Lung (tissue), 12 donors: Measurements from ENCODE around the gene DTD2. TPM values are rescaled to one million over a fixed set of nuclear protein-coding genes. Genes with fewer than 3 reads are reported as not detected.

Source experiments
- ATAC-seq: fragments of 200-7000 bp; cut with Tn5 transposase; one replicate; pipeline ENCODE4 v1.9.1; 2020; ENCODE audit warnings: moderate number of reproducible peaks; ENCODE audit not compliant: insufficient read depth, low FRiP score
- DNase-seq, 3 donors: peaks; one replicate each; pipeline ENCODE4 v3.0.0-alpha.2; 2013 to 2017
- H3K27ac ChIP-seq, 2 donors: one replicate each; pipeline ENCODE4 v1.5.1; 2013; ENCODE audit warnings: mild to moderate bottlenecking in 2 of 2, moderate library complexity in 2 of 2, control low read depth in 1 of 2, inconsistent platforms in 1 of 2, low read depth in 1 of 2, low read length in 1 of 2
- H3K27me3 ChIP-seq, 3 donors: one replicate each; pipeline ENCODE4 v1.5.1; 2013; ENCODE audit warnings: low read length in 2 of 3; ENCODE audit not compliant: control insufficient read depth in 3 of 3, insufficient read depth in 3 of 3
- H3K36me3 ChIP-seq, 4 donors: one replicate each; pipeline ENCODE4 v1.5.1; 2013; ENCODE audit warnings: low read length in 4 of 4, mild to moderate bottlenecking in 1 of 4, moderate library complexity in 1 of 4; ENCODE audit not compliant: control insufficient read depth in 4 of 4, insufficient read depth in 4 of 4
- H3K4me1 ChIP-seq, 5 donors: one replicate each; pipeline ENCODE4 v1.5.1; 2013; ENCODE audit warnings: low read length in 5 of 5, mild to moderate bottlenecking in 2 of 5, moderate library complexity in 1 of 5; ENCODE audit not compliant: control insufficient read depth in 5 of 5, insufficient read depth in 5 of 5
- H3K4me3 ChIP-seq: one replicate; pipeline ENCODE4 v1.5.1; 2013; ENCODE audit warnings: mild to moderate bottlenecking, control low read depth, moderate library complexity
- H3K9ac ChIP-seq, 2 donors: one replicate each; pipeline ENCODE4 v1.5.1; 2013; ENCODE audit warnings: low read length in 2 of 2, control low read depth in 1 of 2; ENCODE audit not compliant: insufficient read depth in 1 of 2
- H3K9me3 ChIP-seq, 4 donors: one replicate each; pipeline ENCODE4 v1.5.1; 2013; ENCODE audit warnings: low read length in 3 of 4, mild to moderate bottlenecking in 1 of 4, moderate library complexity in 1 of 4; ENCODE audit not compliant: control insufficient read depth in 4 of 4, insufficient read depth in 3 of 4
- CTCF ChIP-seq: IDR thresholded peaks from 2 replicates; pipeline ENCODE4 v1.5.1; 2012; ENCODE audit warnings: mild to moderate bottlenecking; ENCODE audit errors: control extremely low read depth, extremely low read depth
- WGBS, 2 donors: extraction: QIAGEN DNeasy Blood & Tissue Kit; methylation state at CpG; one replicate each; pipeline ENCODE4 v1.1.7; 2013; 5-methylcytosine and 5-hydroxymethylcytosine counted together
- polyA plus RNA-seq, 2 donors: library from polyadenylated mRNA; stranded (reverse); fragments of 200-250 nt; gene quantifications; one replicate each; pipeline ENCODE4 v1.2.1, GENCODE V29; 2013
- total RNA-seq, 2 donors: library from RNA; depleted of rRNA in 1 of 2; stranded (reverse); fragments of >200 nt in 1 of 2; gene quantifications; one replicate each; pipeline ENCODE4 v1.2.1, GENCODE V29; 2014 to 2021
- donor health status: control.
- donor health status: control.
- donor health status: Bipolar disorder and iron deficiency.
- donor health status: healthy.
- donor health status: DM: yes; HTN: yes; CAD: no.

The DTD2 gene
- total and polyA plus RNA-seq, 4 donors = 10.4 to 33.3 (median 17.3) TPM

- Histone ChIP-seq H3K9me3 (no peaks in the 10 kb centered on the region), H3K4me1 (peaks cover 0 to 13% (median 0%) of the 10 kb centered on the region in 5 donors), H3K36me3 (no peaks in the 10 kb centered on the region), H3K9ac (peak within 1 kb of the TSS; percentile 20 to 94), H3K27me3 (no peaks in the 10 kb centered on the region), H3K4me3 (peak within 1 kb of the TSS; percentile 98), H3K27ac (peak within 1 kb of the TSS; percentile 85 to 96)
- DNase-seq (peak; percentile 96 to 99 (median 97)), ATAC-seq (peak; percentile 99)
- peak; percentile 30 for TF ChIP-seq CTCF
- 2% methylated on average over 49 to 56 of the region's 56 CpGs for WGBS, 2 donors
Measured at GRCh38 chr14:31420319-31421111, 36.8 kb downstream of the DTD2 start, which contains the start of gene HEATR5A. Gene HEATR5A, minus strand, starts transcription at chr14:31420550. Its CDS starts 17,575 bp downstream, at chr14:31402975.

DNA sequence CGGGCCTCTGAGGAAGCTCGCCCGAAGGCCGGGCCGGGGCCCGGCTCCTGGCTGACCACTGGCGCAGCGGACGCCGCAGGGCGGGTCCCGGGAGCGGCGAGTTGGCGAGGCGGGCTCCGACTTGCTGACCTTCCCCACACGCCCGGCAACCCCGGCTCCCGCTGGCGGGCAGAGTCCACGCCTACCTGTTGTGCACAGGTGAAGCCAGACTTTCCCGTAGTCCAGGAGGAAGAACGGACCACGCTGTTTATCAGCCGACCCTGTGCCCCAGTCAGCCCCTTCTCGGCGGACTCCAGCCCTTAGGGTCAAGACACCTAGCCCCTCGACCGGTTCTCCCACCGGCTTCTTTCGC is 37.4 kb downstream of the DTD2 start:
- Histone ChIP-seq H3K27me3 (no peaks in the 10 kb centered on the region), H3K4me1 (peaks cover 0 to 13% (median 0%) of the 10 kb centered on the region in 5 donors), H3K27ac (peak overlapping the region; percentile 85 to 96), H3K4me3 (peak overlapping the region; percentile 98), H3K9me3 (no peaks in the 10 kb centered on the region), H3K36me3 (no peaks in the 10 kb centered on the region), H3K9ac (peak overlapping the region; percentile 20 to 94)
- WGBS, 2 donors = 0 to 1% methylated on average over 33 of the region's 33 CpGs
- no peak for TF ChIP-seq CTCF
- ATAC-seq = peak; percentile 80
- peak in 1 of 3 donors; percentile 46 for DNase-seq

DNA sequence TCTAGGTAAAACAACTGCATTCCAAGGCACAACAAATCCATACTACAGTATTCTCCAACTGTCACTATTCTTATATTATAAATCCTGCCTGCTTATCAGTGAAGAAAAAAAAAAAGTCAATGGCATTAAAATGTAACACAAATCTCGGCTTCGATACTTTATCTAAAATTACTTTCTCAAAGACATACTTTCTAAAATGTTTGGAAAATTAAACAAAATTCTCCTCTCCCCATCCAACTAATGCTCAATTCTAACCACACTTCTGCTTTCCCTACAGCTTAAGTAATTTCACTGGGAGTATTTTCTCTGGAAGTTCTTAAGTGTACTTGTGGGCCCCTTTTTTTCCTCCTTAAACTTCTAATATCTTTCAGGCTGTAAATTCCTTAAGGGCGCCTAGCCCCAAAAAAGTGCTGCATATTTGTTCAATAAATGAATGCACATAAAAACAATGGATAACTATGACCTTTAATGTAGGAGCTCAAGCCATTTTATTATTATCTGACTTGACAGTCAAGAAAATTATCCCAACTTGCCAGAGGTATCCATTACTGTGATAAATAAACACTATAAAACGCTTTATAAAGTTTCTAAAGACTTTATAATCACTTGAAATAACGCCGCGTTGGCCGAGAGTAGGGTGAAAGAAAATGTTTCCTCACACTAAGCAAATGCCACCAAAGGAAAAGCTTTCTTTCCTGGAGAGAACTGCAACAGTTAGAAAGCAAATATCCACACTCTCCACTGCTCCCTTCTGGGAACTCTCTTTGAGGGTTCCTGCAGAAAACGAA is 37.9 kb downstream of the DTD2 start:
- no peaks in the 10 kb centered on the region for H3K27me3 ChIP-seq
- H3K36me3 ChIP-seq = no peaks in the 10 kb centered on the region
- 13 to 19% methylated on average over 9 of the region's 9 CpGs for WGBS, 2 donors
- peak overlapping the region; percentile 20 to 94 for H3K9ac ChIP-seq
- H3K4me1 ChIP-seq = peaks cover 0 to 13% (median 0%) of the 10 kb centered on the region in 5 donors
- TF ChIP-seq CTCF = no peak
- DNase-seq (peak in 2 of 3 donors; percentile 64 to 71), ATAC-seq (no peak)
- peak overlapping the region; percentile 85 to 96 for H3K27ac ChIP-seq
- H3K9me3 ChIP-seq = no peaks in the 10 kb centered on the region
- peak overlapping the region; percentile 98 for H3K4me3 ChIP-seq
